Neural cell (in vitro differentiated cells): Measurements from ENCODE around the gene STK38L. TPM values are rescaled to one million over a fixed set of nuclear protein-coding genes. Genes with fewer than 3 reads are reported as not detected.

Source experiments
- H2AFZ ChIP-seq: fragments of 200-600, 300-800 bp; sonication (generic), shearing (Covaris generic); 2 replicates; pipeline ENCODE4 v1.6.0; 2014; ENCODE audit warnings: low read depth, mild to moderate bottlenecking, antibody characterized with exemption, low read length, moderate library complexity
- H3F3A ChIP-seq: fragments of 200-600 bp; shearing (Covaris generic); 2 replicates; pipeline ENCODE4 v1.6.1; 2016; ENCODE audit warnings: mild to moderate bottlenecking, moderate library complexity, mixed read lengths, antibody characterized with exemption, low read length; ENCODE audit not compliant: insufficient read depth, poor library complexity, severe bottlenecking
- H3K27ac ChIP-seq: fragments of 200-600, 300-800 bp; sonication (generic), shearing (Covaris generic); 2 replicates; pipeline ENCODE4 v1.5.1; 2014; ENCODE audit warnings: mild to moderate bottlenecking, low read length, moderate library complexity
- H3K27me3 ChIP-seq: fragments of 300-800, 200-600 bp; sonication (generic), shearing (Covaris generic); 2 replicates; pipeline ENCODE4 v1.6.0; 2014; ENCODE audit warnings: mild to moderate bottlenecking, low read depth, low read length, moderate library complexity; ENCODE audit not compliant: insufficient read depth
- H3K36me3 ChIP-seq: fragments of 300-800, 200-600 bp; sonication (generic), shearing (Covaris generic); 2 replicates; pipeline ENCODE4 v1.5.1; 2014; ENCODE audit warnings: mild to moderate bottlenecking, antibody characterized with exemption, low read length, moderate library complexity; ENCODE audit not compliant: insufficient read depth
- H3K4me2 ChIP-seq: fragments of 300-800, 200-600 bp; sonication (generic), shearing (Covaris generic); 2 replicates; pipeline ENCODE4 v1.6.0; 2014; ENCODE audit warnings: mild to moderate bottlenecking, low read length
- H3K4me3 ChIP-seq: fragments of 300-800, 200-600 bp; sonication (generic), shearing (Covaris generic); 2 replicates; pipeline ENCODE4 v1.5.1; 2014; ENCODE audit warnings: mild to moderate bottlenecking, low read length, moderate library complexity
- H3K79me2 ChIP-seq: fragments of 200-600 bp; shearing (Covaris generic); replicated peaks from 2 replicates; pipeline ENCODE4 v1.6.0; 2014; ENCODE audit warnings: mild to moderate bottlenecking, low read length, moderate library complexity; ENCODE audit not compliant: insufficient read depth
- H3K9ac ChIP-seq: fragments of 300-800, 200-600 bp; sonication (generic), shearing (Covaris generic); 2 replicates; pipeline ENCODE4 v1.6.1; 2016; ENCODE audit warnings: mild to moderate bottlenecking, low read length, mixed read lengths
- H3K9me2 ChIP-seq: fragments of 200-600 bp; shearing (Covaris generic); 2 replicates; pipeline ENCODE4 v1.6.1; 2016; ENCODE audit warnings: mild to moderate bottlenecking, low read length, mixed read lengths; ENCODE audit not compliant: insufficient read depth
- H3K9me3 ChIP-seq: fragments of 200-600, 300-800 bp; sonication (generic), shearing (Covaris generic); 2 replicates; pipeline ENCODE4 v1.6.1; 2016; ENCODE audit warnings: mild to moderate bottlenecking, mixed run types, low read length, moderate library complexity, mixed read lengths
- H4K20me1 ChIP-seq: fragments of 200-600 bp; shearing (Covaris generic); 2 replicates; pipeline ENCODE4 v1.6.1; 2016; ENCODE audit warnings: mild to moderate bottlenecking, mixed run types; ENCODE audit not compliant: insufficient read depth
- EP300 ChIP-seq: fragments of 450-650 bp; conservative IDR thresholded peaks from 2 replicates; pipeline ENCODE4 v1.6.1; 2014; ENCODE audit warnings: antibody characterized with exemption, mild to moderate bottlenecking, moderate library complexity; ENCODE audit not compliant: poor library complexity, severe bottlenecking
- EZH2 ChIP-seq: fragments of 200-600, 300-800 bp; shearing (Covaris generic), sonication (generic); IDR thresholded peaks from 2 replicates; pipeline ENCODE4 v1.6.1; 2014; ENCODE audit warnings: antibody characterized with exemption, low read length, borderline replicate concordance, mild to moderate bottlenecking; ENCODE audit not compliant: insufficient read depth, poor library complexity, severe bottlenecking
- MXI1 ChIP-seq: fragments of 450-650 bp; conservative IDR thresholded peaks from 2 replicates; pipeline ENCODE4 v1.6.1; 2014; ENCODE audit warnings: antibody characterized with exemption, mild to moderate bottlenecking; ENCODE audit not compliant: poor library complexity, severe bottlenecking
- POLR2AphosphoS5 ChIP-seq: IDR thresholded peaks from 2 replicates; pipeline ENCODE4 v1.6.1; 2012
- RAD21 ChIP-seq: fragments of 450-650 bp; conservative IDR thresholded peaks from 2 replicates; pipeline ENCODE4 v1.6.1; 2014; ENCODE audit warnings: antibody characterized with exemption, mild to moderate bottlenecking, moderate library complexity
- SMC3 ChIP-seq: fragments of 450-650 bp; conservative IDR thresholded peaks from 2 replicates; pipeline ENCODE4 v1.6.1; 2014; ENCODE audit warnings: antibody characterized with exemption, mild to moderate bottlenecking, moderate library complexity; ENCODE audit not compliant: poor library complexity
- TAF1 ChIP-seq: IDR thresholded peaks from 2 replicates; pipeline ENCODE4 v1.6.1; 2012; ENCODE audit warnings: low read depth
- polyA plus RNA-seq: library from polyadenylated mRNA; depleted of rRNA; stranded (reverse); fragments of >200 nt; gene quantifications from 2 replicates; pipeline ENCODE4 v1.2.3, GENCODE V29; 2014
- TF ChIP-seq, protein P1 (sequence below): fragments of 450-650 bp; IDR thresholded peaks from 2 replicates; pipeline ENCODE4 v1.5.1; 2014; ENCODE audit warnings: antibody characterized with exemption, mild to moderate bottlenecking, moderate library complexity; ENCODE audit not compliant: poor library complexity, severe bottlenecking
- TF ChIP-seq, protein P2 (sequence below): IDR thresholded peaks from 2 replicates; pipeline ENCODE4 v1.6.1; 2012; ENCODE audit warnings: borderline replicate concordance

STK38L gene
- polyA plus RNA-seq, 1 donor from 2014 or later, result 31.5 TPM

DNA sequence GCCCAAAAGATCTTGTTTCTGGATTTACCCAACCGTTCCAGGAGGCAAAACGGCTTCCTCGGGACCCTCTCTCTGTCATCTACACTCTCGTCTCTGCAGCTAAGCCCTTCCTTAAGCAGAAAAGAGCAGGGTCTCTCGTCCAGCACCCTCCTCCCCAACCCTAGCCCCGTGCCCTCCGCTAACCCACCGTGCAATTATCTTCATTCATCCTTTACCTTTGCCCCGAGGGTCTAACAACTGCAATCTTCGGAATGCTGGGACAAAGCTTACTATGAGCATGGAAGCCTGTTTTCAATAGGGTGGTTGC lies 88.3 kb downstream of the STK38L start:
- H3K4me2 ChIP-seq, result peak overlapping the region; percentile 92
- H3K79me2 ChIP-seq, result peaks cover 14% of the 10 kb centered on the region
- H4K20me1 ChIP-seq, result no peaks in the 10 kb centered on the region
- H3K27ac ChIP-seq, result peak overlapping the region; percentile 20
- H3K9ac ChIP-seq, result peak overlapping the region; percentile 65
- H3K9me3 ChIP-seq, result no peaks in the 10 kb centered on the region
- peak overlapping the region; percentile 91 for H3K4me3 ChIP-seq
- no peaks in the 10 kb centered on the region for H3K27me3 ChIP-seq
- H3K36me3 ChIP-seq, result no peaks in the 10 kb centered on the region
- no peaks in the 10 kb centered on the region for H3F3A ChIP-seq
- TF ChIP-seq EZH2 (no peak), TAF1 (no peak), MXI1 (no peak), SMC3 (no peak), POLR2AphosphoS5 (no peak), EP300 (no peak), RAD21 (no peak)
- TF ChIP-seq, protein P1, sequence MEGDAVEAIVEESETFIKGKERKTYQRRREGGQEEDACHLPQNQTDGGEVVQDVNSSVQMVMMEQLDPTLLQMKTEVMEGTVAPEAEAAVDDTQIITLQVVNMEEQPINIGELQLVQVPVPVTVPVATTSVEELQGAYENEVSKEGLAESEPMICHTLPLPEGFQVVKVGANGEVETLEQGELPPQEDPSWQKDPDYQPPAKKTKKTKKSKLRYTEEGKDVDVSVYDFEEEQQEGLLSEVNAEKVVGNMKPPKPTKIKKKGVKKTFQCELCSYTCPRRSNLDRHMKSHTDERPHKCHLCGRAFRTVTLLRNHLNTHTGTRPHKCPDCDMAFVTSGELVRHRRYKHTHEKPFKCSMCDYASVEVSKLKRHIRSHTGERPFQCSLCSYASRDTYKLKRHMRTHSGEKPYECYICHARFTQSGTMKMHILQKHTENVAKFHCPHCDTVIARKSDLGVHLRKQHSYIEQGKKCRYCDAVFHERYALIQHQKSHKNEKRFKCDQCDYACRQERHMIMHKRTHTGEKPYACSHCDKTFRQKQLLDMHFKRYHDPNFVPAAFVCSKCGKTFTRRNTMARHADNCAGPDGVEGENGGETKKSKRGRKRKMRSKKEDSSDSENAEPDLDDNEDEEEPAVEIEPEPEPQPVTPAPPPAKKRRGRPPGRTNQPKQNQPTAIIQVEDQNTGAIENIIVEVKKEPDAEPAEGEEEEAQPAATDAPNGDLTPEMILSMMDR, result no peak
- TF ChIP-seq, protein P2, sequence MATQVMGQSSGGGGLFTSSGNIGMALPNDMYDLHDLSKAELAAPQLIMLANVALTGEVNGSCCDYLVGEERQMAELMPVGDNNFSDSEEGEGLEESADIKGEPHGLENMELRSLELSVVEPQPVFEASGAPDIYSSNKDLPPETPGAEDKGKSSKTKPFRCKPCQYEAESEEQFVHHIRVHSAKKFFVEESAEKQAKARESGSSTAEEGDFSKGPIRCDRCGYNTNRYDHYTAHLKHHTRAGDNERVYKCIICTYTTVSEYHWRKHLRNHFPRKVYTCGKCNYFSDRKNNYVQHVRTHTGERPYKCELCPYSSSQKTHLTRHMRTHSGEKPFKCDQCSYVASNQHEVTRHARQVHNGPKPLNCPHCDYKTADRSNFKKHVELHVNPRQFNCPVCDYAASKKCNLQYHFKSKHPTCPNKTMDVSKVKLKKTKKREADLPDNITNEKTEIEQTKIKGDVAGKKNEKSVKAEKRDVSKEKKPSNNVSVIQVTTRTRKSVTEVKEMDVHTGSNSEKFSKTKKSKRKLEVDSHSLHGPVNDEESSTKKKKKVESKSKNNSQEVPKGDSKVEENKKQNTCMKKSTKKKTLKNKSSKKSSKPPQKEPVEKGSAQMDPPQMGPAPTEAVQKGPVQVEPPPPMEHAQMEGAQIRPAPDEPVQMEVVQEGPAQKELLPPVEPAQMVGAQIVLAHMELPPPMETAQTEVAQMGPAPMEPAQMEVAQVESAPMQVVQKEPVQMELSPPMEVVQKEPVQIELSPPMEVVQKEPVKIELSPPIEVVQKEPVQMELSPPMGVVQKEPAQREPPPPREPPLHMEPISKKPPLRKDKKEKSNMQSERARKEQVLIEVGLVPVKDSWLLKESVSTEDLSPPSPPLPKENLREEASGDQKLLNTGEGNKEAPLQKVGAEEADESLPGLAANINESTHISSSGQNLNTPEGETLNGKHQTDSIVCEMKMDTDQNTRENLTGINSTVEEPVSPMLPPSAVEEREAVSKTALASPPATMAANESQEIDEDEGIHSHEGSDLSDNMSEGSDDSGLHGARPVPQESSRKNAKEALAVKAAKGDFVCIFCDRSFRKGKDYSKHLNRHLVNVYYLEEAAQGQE, result no peak
- H3K9me2 ChIP-seq, result no peaks in the 10 kb centered on the region
- peak overlapping the region; percentile 60 for H2AFZ ChIP-seq

DNA sequence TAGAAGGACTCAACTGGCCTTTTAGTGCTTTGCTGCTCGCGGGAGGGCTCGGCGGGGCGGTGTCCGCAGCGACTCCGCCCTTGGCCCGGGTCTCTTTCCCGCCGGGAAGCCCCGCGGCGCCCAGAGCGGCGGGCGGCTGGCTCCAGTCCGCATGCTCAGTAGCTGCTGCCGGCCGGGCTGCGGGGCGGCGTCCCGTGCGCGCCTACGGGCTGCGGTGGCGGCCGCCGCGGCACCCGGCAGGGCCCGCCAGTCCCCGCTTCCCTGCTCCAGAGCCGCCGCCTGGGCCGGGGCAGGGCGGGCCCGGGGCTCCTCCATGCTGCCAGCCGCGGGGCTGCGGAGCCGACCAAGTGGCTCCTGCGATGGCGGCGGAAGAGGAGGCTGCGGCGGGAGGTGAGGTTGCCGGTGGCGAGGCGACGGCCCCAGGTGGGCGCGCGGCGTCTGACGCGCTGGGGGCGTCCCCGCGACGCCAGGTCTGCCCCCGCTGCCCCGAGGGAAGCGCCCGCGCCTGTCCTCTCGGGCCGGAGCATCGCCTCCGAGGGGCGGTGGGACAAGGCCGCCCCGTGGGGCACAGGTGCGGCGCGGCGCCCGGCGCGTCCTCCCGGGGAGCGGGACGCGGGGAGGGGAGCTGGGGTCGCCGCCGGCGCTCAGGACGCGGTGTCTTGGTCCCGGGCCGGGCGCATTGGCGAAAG lies 88.8 kb downstream of the STK38L start, which contains the start of gene BMAL2:
Gene BMAL2, plus strand, starts transcription at position 123 of the 689 bp plus-strand sequence. Its CDS starts 237 bp downstream, at position 360.
- TF ChIP-seq EP300 (no peak), RAD21 (no peak), MXI1 (peak; percentile 57), POLR2AphosphoS5 (peak; percentile 34), EZH2 (no peak), TAF1 (no peak), SMC3 (peak; percentile 24)
- TF ChIP-seq, protein P2, result no peak
- TF ChIP-seq, protein P1, result no peak
- Histone ChIP-seq H3K9me3 (no peaks in the 10 kb centered on the region), H3K9me2 (no peaks in the 10 kb centered on the region), H4K20me1 (no peaks in the 10 kb centered on the region), H3K27ac (peak within 1 kb of the TSS; percentile 45), H3K4me3 (peak within 1 kb of the TSS; percentile 91), H3K9ac (peak within 1 kb of the TSS; percentile 65), H3F3A (no peaks in the 10 kb centered on the region), H3K79me2 (peaks cover 14% of the 10 kb centered on the region), H2AFZ (peak within 1 kb of the TSS; percentile 77), H3K4me2 (peak within 1 kb of the TSS; percentile 96), H3K27me3 (no peaks in the 10 kb centered on the region), H3K36me3 (no peaks in the 10 kb centered on the region)
